Neutrophil (primary cell): ENCODE results near the gene GOLGA1.

Experiments
- H3K27ac ChIP-seq: fragments of 200-600 bp; sonication (generic); 2 replicates; pipeline ENCODE4 v1.5.1; 2016; ENCODE audit warnings: mild to moderate bottlenecking, moderate library complexity
- H3K27me3 ChIP-seq: fragments of 200-600 bp; sonication (generic); 2 replicates; pipeline ENCODE4 v1.6.0; 2016; ENCODE audit warnings: mild to moderate bottlenecking
- H3K36me3 ChIP-seq: fragments of 200-600 bp; sonication (generic); 2 replicates; pipeline ENCODE4 v1.5.1; 2017
- H3K4me1 ChIP-seq, 2 experiments: fragments of 200-600 bp in 1 of 2; sonication (generic) in 1 of 2; 1 replicate in 1 of 2; 2 replicates in 1 of 2; pipeline versions ENCODE4 v1.5.1 to v1.6.1; 2013 to 2016; ENCODE audit warnings: low read depth in 1 of 2, low read length in 1 of 2, mild to moderate bottlenecking in 1 of 2, moderate library complexity in 1 of 2; ENCODE audit not compliant: control insufficient read depth in 1 of 2, insufficient read depth in 1 of 2
- H3K4me3 ChIP-seq, 2 experiments: fragments of 200-600 bp in 1 of 2; sonication (generic) in 1 of 2; 1 replicate in 1 of 2; 2 replicates in 1 of 2; pipeline ENCODE4 v1.5.1; 2013 to 2016; ENCODE audit warnings: low read depth in 1 of 2, low read length in 1 of 2, mild to moderate bottlenecking in 1 of 2, moderate library complexity in 1 of 2
- H3K9me3 ChIP-seq: fragments of 200-600 bp; sonication (generic); 2 replicates; pipeline ENCODE4 v1.5.1; 2016
- TF ChIP-seq, protein P1 (sequence below): fragments of 200-600 bp; sonication (generic); IDR thresholded peaks from 2 replicates; pipeline ENCODE4 v1.5.1; 2016; ENCODE audit warnings: antibody characterized with exemption

The GOLGA1 gene, protein sequence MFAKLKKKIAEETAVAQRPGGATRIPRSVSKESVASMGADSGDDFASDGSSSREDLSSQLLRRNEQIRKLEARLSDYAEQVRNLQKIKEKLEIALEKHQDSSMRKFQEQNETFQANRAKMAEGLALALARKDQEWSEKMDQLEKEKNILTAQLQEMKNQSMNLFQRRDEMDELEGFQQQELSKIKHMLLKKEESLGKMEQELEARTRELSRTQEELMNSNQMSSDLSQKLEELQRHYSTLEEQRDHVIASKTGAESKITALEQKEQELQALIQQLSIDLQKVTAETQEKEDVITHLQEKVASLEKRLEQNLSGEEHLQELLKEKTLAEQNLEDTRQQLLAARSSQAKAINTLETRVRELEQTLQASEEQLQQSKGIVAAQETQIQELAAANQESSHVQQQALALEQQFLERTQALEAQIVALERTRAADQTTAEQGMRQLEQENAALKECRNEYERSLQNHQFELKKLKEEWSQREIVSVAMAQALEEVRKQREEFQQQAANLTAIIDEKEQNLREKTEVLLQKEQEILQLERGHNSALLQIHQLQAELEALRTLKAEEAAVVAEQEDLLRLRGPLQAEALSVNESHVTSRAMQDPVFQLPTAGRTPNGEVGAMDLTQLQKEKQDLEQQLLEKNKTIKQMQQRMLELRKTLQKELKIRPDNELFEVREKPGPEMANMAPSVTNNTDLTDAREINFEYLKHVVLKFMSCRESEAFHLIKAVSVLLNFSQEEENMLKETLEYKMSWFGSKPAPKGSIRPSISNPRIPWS

DNA sequence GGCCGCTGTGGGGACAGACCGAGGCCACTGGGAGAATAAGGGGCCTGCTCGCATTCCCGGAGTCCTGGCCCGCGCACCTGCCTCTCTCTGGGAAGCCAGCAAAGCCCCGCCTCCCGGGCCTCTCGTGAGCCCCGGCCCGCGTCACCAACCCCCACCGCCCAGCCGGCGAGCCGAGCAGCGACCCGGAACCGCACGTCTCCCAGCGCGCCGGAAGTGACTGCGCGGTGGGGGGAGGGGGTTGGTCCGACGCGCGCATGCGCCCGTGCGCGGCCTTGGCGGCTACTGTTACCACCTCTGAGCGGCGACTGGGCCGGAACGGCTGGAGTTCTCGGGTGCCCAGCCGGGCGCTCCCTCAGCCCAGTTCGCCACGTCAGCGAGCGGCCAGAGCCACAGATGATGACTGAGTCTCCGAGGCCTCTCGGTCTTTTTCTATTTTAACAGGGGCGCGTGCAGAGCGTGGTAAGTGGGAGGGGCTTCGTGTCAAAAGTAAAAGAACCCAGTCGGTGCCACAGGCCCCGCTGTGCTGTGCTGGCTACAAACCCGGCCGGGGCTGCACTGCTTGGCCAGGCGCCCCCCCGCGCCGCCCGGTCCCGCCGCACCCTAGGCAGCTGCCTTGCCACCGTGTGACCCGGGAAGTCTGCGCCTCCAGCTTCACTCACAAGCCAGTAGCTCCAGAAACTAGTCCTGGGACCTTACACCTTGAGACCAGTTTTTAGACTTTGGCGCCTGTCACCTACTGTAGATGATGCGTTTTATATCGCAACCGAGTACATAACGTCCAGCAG, at the start of gene GOLGA1:
GOLGA1 (minus strand) TSS at position 190 of the 785 bp plus-strand sequence. CDS start 2,372 bp downstream, outside the sequence.
- Histone ChIP-seq H3K27ac (peak within 1 kb of the TSS; percentile 91), H3K36me3 (peaks cover 19% of the 10 kb centered on the region), H3K27me3 (no peaks in the 10 kb centered on the region), H3K9me3 (no peaks in the 10 kb centered on the region), H3K4me1 (peaks cover 20 to 28% of the 10 kb centered on the region in 2 experiments), H3K4me3 (peak within 1 kb of the TSS; percentile 67 to 85)
- TF ChIP-seq, protein P1, sequence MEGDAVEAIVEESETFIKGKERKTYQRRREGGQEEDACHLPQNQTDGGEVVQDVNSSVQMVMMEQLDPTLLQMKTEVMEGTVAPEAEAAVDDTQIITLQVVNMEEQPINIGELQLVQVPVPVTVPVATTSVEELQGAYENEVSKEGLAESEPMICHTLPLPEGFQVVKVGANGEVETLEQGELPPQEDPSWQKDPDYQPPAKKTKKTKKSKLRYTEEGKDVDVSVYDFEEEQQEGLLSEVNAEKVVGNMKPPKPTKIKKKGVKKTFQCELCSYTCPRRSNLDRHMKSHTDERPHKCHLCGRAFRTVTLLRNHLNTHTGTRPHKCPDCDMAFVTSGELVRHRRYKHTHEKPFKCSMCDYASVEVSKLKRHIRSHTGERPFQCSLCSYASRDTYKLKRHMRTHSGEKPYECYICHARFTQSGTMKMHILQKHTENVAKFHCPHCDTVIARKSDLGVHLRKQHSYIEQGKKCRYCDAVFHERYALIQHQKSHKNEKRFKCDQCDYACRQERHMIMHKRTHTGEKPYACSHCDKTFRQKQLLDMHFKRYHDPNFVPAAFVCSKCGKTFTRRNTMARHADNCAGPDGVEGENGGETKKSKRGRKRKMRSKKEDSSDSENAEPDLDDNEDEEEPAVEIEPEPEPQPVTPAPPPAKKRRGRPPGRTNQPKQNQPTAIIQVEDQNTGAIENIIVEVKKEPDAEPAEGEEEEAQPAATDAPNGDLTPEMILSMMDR = peak; percentile 43

DNA sequence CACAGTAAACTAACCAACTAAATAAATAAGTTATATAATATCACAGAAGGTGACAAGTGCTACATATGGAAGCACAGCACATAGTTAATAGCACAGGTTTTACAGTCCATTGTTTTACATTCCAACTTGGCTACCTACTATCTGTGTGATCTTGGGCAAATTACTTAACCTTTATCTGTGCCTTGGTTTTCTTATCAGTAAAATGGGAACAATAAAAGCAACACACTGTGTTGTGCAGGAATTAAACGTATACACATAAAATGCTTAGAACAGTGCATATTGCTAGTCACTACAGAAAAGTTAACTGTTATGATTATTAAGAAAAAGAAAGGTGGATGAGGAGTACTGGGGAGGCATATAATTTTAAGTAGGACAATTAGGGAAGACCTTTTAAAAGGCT, 42.8 kb upstream of the GOLGA1 start:
- Histone ChIP-seq H3K9me3 (no peaks in the 10 kb centered on the region), H3K27ac (no peak overlapping the region), H3K27me3 (no peaks in the 10 kb centered on the region), H3K4me1 (no peaks in the 10 kb centered on the region), H3K36me3 (no peaks in the 10 kb centered on the region), H3K4me3 (no peak overlapping the region)
- TF ChIP-seq, protein P1 = no peak

DNA sequence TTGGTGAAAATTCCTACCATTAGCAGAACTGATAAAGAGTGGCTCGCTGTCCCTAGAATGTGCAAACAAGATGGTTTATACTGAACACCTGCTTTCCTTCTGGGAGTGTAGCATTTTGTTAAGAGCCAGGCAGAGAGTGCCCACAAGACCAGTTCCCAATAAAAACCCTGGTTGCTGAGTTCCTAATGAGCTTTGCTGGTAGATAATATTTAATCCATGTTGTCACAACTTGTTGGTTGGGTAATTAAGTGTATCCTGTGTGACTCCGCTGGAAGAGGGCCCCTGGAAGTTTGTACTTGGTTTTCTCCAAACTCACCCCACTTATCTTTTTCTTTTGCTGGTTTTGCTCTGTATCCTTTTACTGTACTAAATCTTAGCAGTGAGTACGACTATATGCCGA, 39.5 kb upstream of the GOLGA1 start:
- H3K9me3 ChIP-seq = no peaks in the 10 kb centered on the region
- TF ChIP-seq, protein P1 = no peak
- no peak overlapping the region for H3K27ac ChIP-seq
- H3K27me3 ChIP-seq = no peaks in the 10 kb centered on the region
- H3K4me1 ChIP-seq = no peaks in the 10 kb centered on the region
- H3K36me3 ChIP-seq = no peaks in the 10 kb centered on the region
- no peak overlapping the region for H3K4me3 ChIP-seq

DNA sequence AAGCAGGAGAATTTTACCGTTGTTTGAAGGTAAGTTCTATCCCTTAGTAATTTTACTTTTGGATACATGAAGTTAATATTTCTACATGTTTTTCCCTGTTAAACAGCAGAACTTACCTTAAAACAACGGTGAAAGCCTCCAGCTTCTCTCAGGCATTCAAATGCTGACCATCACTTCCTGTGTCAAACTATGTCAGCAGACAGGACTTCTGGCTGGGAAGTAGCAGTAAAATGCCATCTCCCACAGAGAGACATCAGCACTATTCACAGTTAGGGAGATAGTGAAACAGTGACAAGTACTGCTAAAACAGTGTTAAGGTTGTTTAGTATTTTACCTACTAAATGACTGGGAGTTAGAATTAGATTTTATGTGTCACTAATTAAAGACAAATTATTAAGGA, 34.2 kb upstream of the GOLGA1 start:
- no peaks in the 10 kb centered on the region for H3K9me3 ChIP-seq
- no peak overlapping the region for H3K27ac ChIP-seq
- TF ChIP-seq, protein P1 = no peak

DNA sequence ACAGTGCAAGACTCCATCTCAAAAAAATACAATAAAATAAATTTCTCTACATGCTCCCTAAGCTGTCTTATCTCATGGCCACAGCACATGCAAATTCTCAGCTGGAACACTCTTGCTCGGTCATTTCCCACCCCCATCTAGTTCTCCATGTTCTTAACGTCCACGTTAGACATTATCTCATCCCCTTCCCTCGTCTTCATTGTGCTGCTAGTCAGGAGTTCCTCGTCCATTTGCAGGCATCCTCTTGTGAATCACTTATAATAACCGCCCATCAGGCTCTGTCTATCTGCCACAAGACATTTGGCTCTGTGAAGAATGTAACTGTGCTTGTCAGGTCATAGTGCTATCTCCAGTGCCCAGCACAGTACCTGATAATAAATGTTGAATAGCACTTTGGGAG, 32.9 kb upstream of the GOLGA1 start:
- H3K27me3 ChIP-seq = no peaks in the 10 kb centered on the region
- H3K9me3 ChIP-seq = no peaks in the 10 kb centered on the region
- H3K27ac ChIP-seq = no peak overlapping the region
- no peak overlapping the region for H3K4me3 ChIP-seq
- peaks cover 10% of the 10 kb centered on the region for H3K36me3 ChIP-seq
- TF ChIP-seq, protein P1 = no peak
- H3K4me1 ChIP-seq = no peaks in the 10 kb centered on the region

More for the DNA sequence above, 34.2 kb upstream of the GOLGA1 start:
- no peaks in the 10 kb centered on the region for H3K4me1 ChIP-seq
- no peak overlapping the region for H3K4me3 ChIP-seq
- peaks cover 10% of the 10 kb centered on the region for H3K36me3 ChIP-seq
- no peaks in the 10 kb centered on the region for H3K27me3 ChIP-seq
